PC-3 (cell line): ENCODE results near the gene ARMC5. TPM values are rescaled to one million over a fixed set of nuclear protein-coding genes. Genes with fewer than 3 reads are reported as not detected.

Source experiments
- ATAC-seq: fragments of 200-7000 bp; cut with Tn5 transposase; 2 replicates; pipeline ENCODE4 v1.9.1; 2020; ENCODE audit warnings: mild to moderate bottlenecking, moderate library complexity
- BruUV-seq: library from RNA; stranded (reverse); fragments of 400-500 nt; replicated peaks from 2 replicates; lab custom pipeline; 2021; lab: Mats Ljungman, UMichigan
- CTCF ChIA-PET: fragments of 300-600 bp; sonication (Branson Sonifier 250); formaldehyde crosslinking; loops from one replicate; lab custom pipeline; 2022; ENCODE audit warnings: antibody characterized with exemption; lab: Charles Lee
- POLR2A ChIA-PET: fragments of 300-600 bp; sonication (Branson Sonifier 250); formaldehyde crosslinking; loops from one replicate; lab custom pipeline; 2022; ENCODE audit warnings: antibody characterized with exemption; ENCODE audit not compliant: unreplicated experiment; lab: Charles Lee
- DNase-seq: peaks from one replicate; pipeline ENCODE4 v3.0.0-alpha.2; 2015
- H2AFZ ChIP-seq: fragments of 300-600 bp; sonication (generic); 2 replicates; pipeline ENCODE4 v1.6.0; 2016; ENCODE audit warnings: antibody characterized with exemption, low read length
- H3F3A ChIP-seq: fragments of 300-600 bp; sonication (generic); one replicate; pipeline ENCODE4 v1.6.0; 2017; ENCODE audit warnings: antibody characterized with exemption, low read length, control low read depth, mild to moderate bottlenecking; ENCODE audit not compliant: unreplicated experiment
- H3K27ac ChIP-seq: fragments of 300-600 bp; sonication (generic); 2 replicates; pipeline ENCODE4 v1.5.1; 2016; ENCODE audit warnings: mild to moderate bottlenecking, low read length
- H3K27me3 ChIP-seq: fragments of 300-600 bp; sonication (generic); 2 replicates; pipeline ENCODE4 v1.6.1; 2016; ENCODE audit warnings: low read length, mixed read lengths
- H3K36me3 ChIP-seq: fragments of 300-600 bp; sonication (generic); 2 replicates; pipeline ENCODE4 v1.6.1; 2016; ENCODE audit warnings: low read depth, mixed run types, low read length, mixed read lengths
- H3K4me1 ChIP-seq: fragments of 300-600 bp; sonication (generic); 2 replicates; pipeline ENCODE4 v1.5.1; 2016; ENCODE audit warnings: low read length; ENCODE audit not compliant: insufficient read depth
- H3K4me2 ChIP-seq: fragments of 300-600 bp; sonication (generic); 2 replicates; pipeline ENCODE4 v1.6.0; 2016; ENCODE audit warnings: low read length
- H3K4me3 ChIP-seq: fragments of 300-600 bp; sonication (generic); 2 replicates; pipeline ENCODE4 v1.5.1; 2016; ENCODE audit warnings: mild to moderate bottlenecking, low read length, mixed read lengths
- H3K79me2 ChIP-seq: fragments of 300-600 bp; sonication (generic); 2 replicates; pipeline ENCODE4 v1.6.1; 2017; ENCODE audit warnings: low read length, mixed read lengths
- H3K9ac ChIP-seq: fragments of 300-600 bp; sonication (generic); 2 replicates; pipeline ENCODE4 v1.6.0; 2016; ENCODE audit warnings: mild to moderate bottlenecking, low read length
- H3K9me2 ChIP-seq: fragments of 300-600 bp; sonication (generic); replicated peaks from 2 replicates; pipeline ENCODE4 v1.6.1; 2016; ENCODE audit warnings: mixed run types, low read length, mixed read lengths
- H3K9me3 ChIP-seq: fragments of 300-600 bp; sonication (generic); 2 replicates; pipeline ENCODE4 v1.6.1; 2016; ENCODE audit warnings: low read length, mixed read lengths
- H4K20me1 ChIP-seq: fragments of 300-600 bp; sonication (generic); 2 replicates; pipeline ENCODE4 v1.6.1; 2016; ENCODE audit warnings: low read length, mixed read lengths
- CTCF ChIP-seq: fragments of 300-600 bp; sonication (generic); conservative IDR thresholded peaks from 2 replicates; pipeline ENCODE4 v1.5.1; 2017; ENCODE audit warnings: antibody characterized with exemption, low read depth, mild to moderate bottlenecking, low read length
- EZH2 ChIP-seq: fragments of 300-600 bp; sonication (generic); IDR thresholded peaks from one replicate; pipeline ENCODE4 v1.6.1; 2017; ENCODE audit warnings: antibody characterized with exemption, mild to moderate bottlenecking, low read length; ENCODE audit not compliant: unreplicated experiment
- EZH2phosphoT487 ChIP-seq: fragments of 300-600 bp; sonication (generic); IDR thresholded peaks from 2 replicates; pipeline ENCODE4 v1.6.1; 2018; ENCODE audit warnings: mild to moderate bottlenecking, antibody characterized with exemption, low read length, borderline replicate concordance
- intact Hi-C: fragments of 100-400 bp; cut with micrococcal nuclease; formaldehyde crosslinking; loops from 2 replicates; pipeline ENCODE4 v1.9.0; 2023
- total RNA-seq: library from RNA; depleted of rRNA; stranded (reverse); fragments of >200 nt; gene quantifications from 2 replicates; pipeline ENCODE4 v1.2.3, GENCODE V29; 2014

ARMC5 gene
- total RNA-seq, 1 experiment from 2014 or later: 5.8 TPM

- Histone ChIP-seq H3K9me2 (no peaks in the 10 kb centered on the region), H3K9ac (no peak overlapping the region), H3K27me3 (no peaks in the 10 kb centered on the region), H3K4me1 (no peaks in the 10 kb centered on the region; the same call in 1 of the 2 replicates), H3K36me3 (no peaks in the 10 kb centered on the region), H3K4me2 (no peak overlapping the region), H3K27ac (no peak overlapping the region), H3K9me3 (no peaks in the 10 kb centered on the region), H3F3A (no peaks in the 10 kb centered on the region), H3K79me2 (no peaks in the 10 kb centered on the region), H2AFZ (no peak overlapping the region), H4K20me1 (no peaks in the 10 kb centered on the region), H3K4me3 (no peak overlapping the region)
- ChIA-PET CTCF (no interaction called here), POLR2A (no interaction called here)
- TF ChIP-seq EZH2 (no peak), EZH2phosphoT487 (no peak), CTCF (no peak)
- no TSS peak for BruUV-seq
- DNase-seq (no peak), ATAC-seq (no peak)
- intact Hi-C loops: no loop called here
Measured at GRCh38 chr16:31491778-31492418, 32.6 kb downstream of the ARMC5 start.

- Histone ChIP-seq H3K9me3 (no peaks in the 10 kb centered on the region), H3K4me2 (no peak overlapping the region), H4K20me1 (no peaks in the 10 kb centered on the region), H3K36me3 (no peaks in the 10 kb centered on the region), H3K4me1 (no peaks in the 10 kb centered on the region), H3K27me3 (no peaks in the 10 kb centered on the region), H3K27ac (no peak overlapping the region), H3K79me2 (no peaks in the 10 kb centered on the region), H3K4me3 (no peak overlapping the region), H3F3A (no peaks in the 10 kb centered on the region), H3K9me2 (no peaks in the 10 kb centered on the region), H2AFZ (no peak overlapping the region), H3K9ac (no peak overlapping the region)
- no peak for ATAC-seq
- intact Hi-C loops: no loop called here
- ChIA-PET POLR2A (no interaction called here), CTCF (no interaction called here)
- TF ChIP-seq EZH2phosphoT487 (no peak), EZH2 (no peak), CTCF (no peak)
- BruUV-seq: no TSS peak
- no peak for DNase-seq
Measured at GRCh38 chr16:31493506-31494125, 34.3 kb downstream of the ARMC5 start.

- H3K4me3 ChIP-seq: no peak overlapping the region
- DNase-seq (no peak), ATAC-seq (no peak)
- BruUV-seq: no TSS peak
- TF ChIP-seq EZH2 (no peak), CTCF (no peak), EZH2phosphoT487 (no peak)
- no peak overlapping the region for H3K9ac ChIP-seq
- no peak overlapping the region for H2AFZ ChIP-seq
- H3K79me2 ChIP-seq: no peaks in the 10 kb centered on the region
- no peaks in the 10 kb centered on the region for H4K20me1 ChIP-seq
- H3F3A ChIP-seq: no peaks in the 10 kb centered on the region
- no peak overlapping the region for H3K27ac ChIP-seq
- no peaks in the 10 kb centered on the region for H3K9me2 ChIP-seq
- no peaks in the 10 kb centered on the region for H3K27me3 ChIP-seq
- intact Hi-C loops: no loop called here
- H3K4me1 ChIP-seq: no peaks in the 10 kb centered on the region
- no peak overlapping the region for H3K4me2 ChIP-seq
- H3K36me3 ChIP-seq: no peaks in the 10 kb centered on the region
- ChIA-PET CTCF (no interaction called here), POLR2A (no interaction called here)
- no peaks in the 10 kb centered on the region for H3K9me3 ChIP-seq
Measured at GRCh38 chr16:31496670-31497069, 37.4 kb downstream of the ARMC5 start.
